ENCODE measurements around the gene AGAP2.

DNA sequence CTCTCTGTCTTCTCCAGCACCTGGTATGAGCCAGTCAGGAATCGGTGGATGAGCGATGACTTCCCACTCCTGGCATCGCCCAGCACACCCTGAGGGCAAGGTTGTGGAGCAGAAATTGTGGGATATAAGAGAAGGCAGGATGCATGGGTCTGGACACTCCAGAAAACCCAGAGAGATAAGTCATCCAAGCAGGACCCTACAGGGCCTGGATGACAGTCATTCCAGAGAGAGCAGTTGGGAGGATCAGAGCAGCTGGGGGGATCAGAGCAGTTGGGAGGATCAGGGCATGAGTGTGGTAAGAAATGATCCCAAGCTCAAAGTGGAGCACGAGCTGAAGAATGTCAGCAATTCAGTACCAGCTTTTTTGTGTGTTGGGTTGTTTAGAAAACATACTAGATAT is 4.0 kb downstream of the AGAP2 start:
- TF ChIP-seq, protein P1, sequence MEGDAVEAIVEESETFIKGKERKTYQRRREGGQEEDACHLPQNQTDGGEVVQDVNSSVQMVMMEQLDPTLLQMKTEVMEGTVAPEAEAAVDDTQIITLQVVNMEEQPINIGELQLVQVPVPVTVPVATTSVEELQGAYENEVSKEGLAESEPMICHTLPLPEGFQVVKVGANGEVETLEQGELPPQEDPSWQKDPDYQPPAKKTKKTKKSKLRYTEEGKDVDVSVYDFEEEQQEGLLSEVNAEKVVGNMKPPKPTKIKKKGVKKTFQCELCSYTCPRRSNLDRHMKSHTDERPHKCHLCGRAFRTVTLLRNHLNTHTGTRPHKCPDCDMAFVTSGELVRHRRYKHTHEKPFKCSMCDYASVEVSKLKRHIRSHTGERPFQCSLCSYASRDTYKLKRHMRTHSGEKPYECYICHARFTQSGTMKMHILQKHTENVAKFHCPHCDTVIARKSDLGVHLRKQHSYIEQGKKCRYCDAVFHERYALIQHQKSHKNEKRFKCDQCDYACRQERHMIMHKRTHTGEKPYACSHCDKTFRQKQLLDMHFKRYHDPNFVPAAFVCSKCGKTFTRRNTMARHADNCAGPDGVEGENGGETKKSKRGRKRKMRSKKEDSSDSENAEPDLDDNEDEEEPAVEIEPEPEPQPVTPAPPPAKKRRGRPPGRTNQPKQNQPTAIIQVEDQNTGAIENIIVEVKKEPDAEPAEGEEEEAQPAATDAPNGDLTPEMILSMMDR (IDR thresholded peaks at IDR 0.05) = no peak
- no peak for TF ChIP-seq EP300 (IDR thresholded peaks at IDR 0.05)

All from esophagus muscularis mucosa (tissue), 3 donors.